Smooth muscle cell (in vitro differentiated cells): ENCODE measurements around the gene SMARCE1. TPM values are rescaled to one million over a fixed set of nuclear protein-coding genes. Genes with fewer than 3 reads are reported as not detected.

Experiments used
- DNase-seq: peaks from one replicate; lab custom pipeline; 2025; ENCODE audit not compliant: unreplicated experiment; lab: John Stamatoyannopoulos, UW
- H2AFZ ChIP-seq: fragments of 200-600 bp; sonication (generic); 2 replicates; pipeline ENCODE4 v1.6.0; 2016; ENCODE audit warnings: antibody characterized with exemption, low read depth, mild to moderate bottlenecking
- H3F3A ChIP-seq: fragments of 200-600 bp; sonication (generic); 2 replicates; pipeline ENCODE4 v1.6.0; 2017; ENCODE audit warnings: antibody characterized with exemption, low read depth
- H3K27ac ChIP-seq: fragments of 200-600 bp; sonication (generic); 2 replicates; pipeline ENCODE4 v1.5.1; 2016; ENCODE audit warnings: low read depth, mild to moderate bottlenecking
- H3K27me3 ChIP-seq: fragments of 200-600 bp; sonication (generic); 2 replicates; pipeline ENCODE4 v1.6.1; 2016; ENCODE audit warnings: low read depth, mild to moderate bottlenecking
- H3K36me3 ChIP-seq: fragments of 200-600 bp; sonication (generic); 2 replicates; pipeline ENCODE4 v1.5.1; 2016; ENCODE audit warnings: low read depth
- H3K4me1 ChIP-seq: fragments of 200-600 bp; sonication (generic); 2 replicates; pipeline ENCODE4 v1.5.1; 2016; ENCODE audit warnings: low read depth
- H3K4me2 ChIP-seq: fragments of 200-600 bp; sonication (generic); 2 replicates; pipeline ENCODE4 v1.6.0; 2016; ENCODE audit warnings: mild to moderate bottlenecking
- H3K4me3 ChIP-seq: fragments of 200-600 bp; sonication (generic); 2 replicates; pipeline ENCODE4 v1.5.1; 2016; ENCODE audit warnings: mild to moderate bottlenecking
- H3K79me2 ChIP-seq: fragments of 200-600 bp; sonication (generic); 2 replicates; pipeline ENCODE4 v1.6.0; 2016; ENCODE audit warnings: low read depth, mild to moderate bottlenecking
- H3K9ac ChIP-seq: fragments of 200-600 bp; sonication (generic); 2 replicates; pipeline ENCODE4 v1.6.0; 2016; ENCODE audit warnings: low read depth
- H3K9me3 ChIP-seq: fragments of 200-600 bp; sonication (generic); replicated peaks from 2 replicates; pipeline ENCODE4 v1.5.1; 2016; ENCODE audit warnings: low read depth
- H4K20me1 ChIP-seq: fragments of 200-600 bp; sonication (generic); 2 replicates; pipeline ENCODE4 v1.6.0; 2016; ENCODE audit warnings: low read depth
- WGBS: methylation state at CpG from one replicate; pipeline ENCODE4 v1.1.7; 2016; ENCODE audit warnings: low lambda C conversion rate; 5-methylcytosine and 5-hydroxymethylcytosine counted together
- polyA plus RNA-seq: library from polyadenylated mRNA; unstranded; fragments of >200 nt; fragmentation: Nextera tagmentation; extraction: Ambion mirVana; gene quantifications from 2 replicates; pipeline ENCODE4 v1.2.1, GENCODE V29; 2016
- total RNA-seq: library from RNA; depleted of rRNA; stranded (reverse); fragments of >200 nt; gene quantifications from 2 replicates; pipeline ENCODE4 v1.2.3, GENCODE V29; 2014
- TF ChIP-seq, protein P1 (sequence below): fragments of 200-600 bp; sonication (generic); IDR thresholded peaks from 2 replicates; pipeline ENCODE4 v1.5.1; 2017; ENCODE audit warnings: borderline replicate concordance, mild to moderate bottlenecking, antibody characterized with exemption; ENCODE audit not compliant: insufficient read depth, poor library complexity, severe bottlenecking

Gene SMARCE1
- total and polyA plus RNA-seq, 2 experiments from 2014 or later, result 87.5 to 115 TPM

DNA sequence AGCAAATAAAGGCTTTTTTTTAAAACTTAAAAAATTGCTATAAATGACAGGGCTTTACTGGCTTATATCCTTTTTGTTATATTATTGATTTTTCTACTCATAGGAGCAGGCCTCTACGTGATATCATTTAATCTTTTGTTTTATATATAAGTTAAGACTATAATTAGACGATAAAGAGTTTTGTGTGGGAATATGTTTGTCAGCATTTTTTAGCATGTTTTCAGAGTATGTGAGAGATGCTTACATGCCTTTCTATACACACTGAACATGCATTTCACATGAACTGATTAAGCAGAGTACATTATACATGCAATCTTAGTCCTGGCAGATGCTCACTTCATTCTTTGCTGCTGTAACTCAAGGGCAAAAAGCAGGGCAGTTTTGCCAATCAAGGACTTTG lies 25.0 kb upstream of the SMARCE1 start:
- no peak overlapping the region for H3K4me2 ChIP-seq
- H3K27ac ChIP-seq, result no peak overlapping the region
- no peaks in the 10 kb centered on the region for H3K79me2 ChIP-seq
- no peaks in the 10 kb centered on the region for H3F3A ChIP-seq
- H3K9me3 ChIP-seq, result no peaks in the 10 kb centered on the region
- TF ChIP-seq, protein P1, sequence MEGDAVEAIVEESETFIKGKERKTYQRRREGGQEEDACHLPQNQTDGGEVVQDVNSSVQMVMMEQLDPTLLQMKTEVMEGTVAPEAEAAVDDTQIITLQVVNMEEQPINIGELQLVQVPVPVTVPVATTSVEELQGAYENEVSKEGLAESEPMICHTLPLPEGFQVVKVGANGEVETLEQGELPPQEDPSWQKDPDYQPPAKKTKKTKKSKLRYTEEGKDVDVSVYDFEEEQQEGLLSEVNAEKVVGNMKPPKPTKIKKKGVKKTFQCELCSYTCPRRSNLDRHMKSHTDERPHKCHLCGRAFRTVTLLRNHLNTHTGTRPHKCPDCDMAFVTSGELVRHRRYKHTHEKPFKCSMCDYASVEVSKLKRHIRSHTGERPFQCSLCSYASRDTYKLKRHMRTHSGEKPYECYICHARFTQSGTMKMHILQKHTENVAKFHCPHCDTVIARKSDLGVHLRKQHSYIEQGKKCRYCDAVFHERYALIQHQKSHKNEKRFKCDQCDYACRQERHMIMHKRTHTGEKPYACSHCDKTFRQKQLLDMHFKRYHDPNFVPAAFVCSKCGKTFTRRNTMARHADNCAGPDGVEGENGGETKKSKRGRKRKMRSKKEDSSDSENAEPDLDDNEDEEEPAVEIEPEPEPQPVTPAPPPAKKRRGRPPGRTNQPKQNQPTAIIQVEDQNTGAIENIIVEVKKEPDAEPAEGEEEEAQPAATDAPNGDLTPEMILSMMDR, result no peak
- no peak overlapping the region for H2AFZ ChIP-seq
- H3K36me3 ChIP-seq, result no peaks in the 10 kb centered on the region
- no peak overlapping the region for H3K4me3 ChIP-seq
- no peak overlapping the region for H3K9ac ChIP-seq
- DNase-seq, result no peak
- H3K4me1 ChIP-seq, result no peaks in the 10 kb centered on the region
- H3K27me3 ChIP-seq, result peaks cover 34% of the 10 kb centered on the region
- H4K20me1 ChIP-seq, result no peaks in the 10 kb centered on the region
- WGBS, result 87% methylated on average over 2 of the region's 2 CpGs

DNA sequence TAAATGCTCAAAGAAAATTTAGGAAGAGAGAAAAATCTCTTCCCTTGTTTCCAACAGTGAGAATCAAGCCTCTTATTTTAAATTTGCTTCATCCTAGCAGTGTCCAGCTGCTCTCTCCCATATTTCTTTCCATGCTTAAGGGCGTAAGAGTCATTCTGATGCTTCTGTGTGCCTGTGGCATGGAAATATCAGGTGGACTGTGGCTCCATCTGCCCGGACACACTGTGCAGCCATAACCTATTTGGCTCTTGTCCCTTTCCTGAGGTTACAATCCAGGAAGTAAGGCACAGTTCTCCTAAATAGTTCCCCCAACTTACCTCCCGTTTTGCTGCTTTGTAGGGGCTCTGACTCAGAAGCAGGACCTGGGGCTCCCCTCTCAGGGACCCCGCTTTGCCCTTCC lies 23.7 kb upstream of the SMARCE1 start:
- WGBS, result 82% methylated on average over 4 of the region's 4 CpGs
- Histone ChIP-seq H3K27me3 (peaks cover 20% of the 10 kb centered on the region), H3K4me2 (no peak overlapping the region), H3K9me3 (no peaks in the 10 kb centered on the region), H3K36me3 (no peaks in the 10 kb centered on the region), H3K4me1 (no peaks in the 10 kb centered on the region), H3K4me3 (no peak overlapping the region), H2AFZ (no peak overlapping the region), H3K9ac (no peak overlapping the region), H3K27ac (no peak overlapping the region), H3K79me2 (no peaks in the 10 kb centered on the region), H4K20me1 (no peaks in the 10 kb centered on the region), H3F3A (no peaks in the 10 kb centered on the region)
- TF ChIP-seq, protein P1, result no peak
- DNase-seq, result no peak

DNA sequence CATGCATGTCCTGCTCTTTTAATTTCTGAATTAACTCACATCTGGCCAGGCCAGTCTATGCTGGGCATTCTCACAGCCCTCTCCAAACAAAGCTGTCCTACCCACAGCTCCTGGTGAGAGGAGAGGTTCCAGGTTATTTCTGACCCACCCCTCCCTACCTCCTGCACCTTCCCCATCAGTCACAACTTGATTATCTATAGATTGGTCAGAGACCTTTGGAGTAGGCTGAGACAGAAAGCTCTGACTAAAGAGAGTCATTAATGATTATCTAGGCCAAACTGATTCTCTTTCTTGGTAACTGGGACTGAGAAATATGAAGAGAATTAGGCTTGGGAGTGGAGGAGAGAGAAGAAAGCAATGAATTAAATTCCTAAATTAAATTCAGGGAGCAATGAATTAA lies 18.7 kb upstream of the SMARCE1 start:
- Histone ChIP-seq H3K4me1 (no peaks in the 10 kb centered on the region), H2AFZ (no peak overlapping the region), H3K4me2 (no peak overlapping the region), H3K27me3 (peaks cover 8% of the 10 kb centered on the region), H3K27ac (no peak overlapping the region), H3K9ac (no peak overlapping the region), H3K79me2 (no peaks in the 10 kb centered on the region), H4K20me1 (no peaks in the 10 kb centered on the region), H3K9me3 (no peaks in the 10 kb centered on the region), H3K36me3 (no peaks in the 10 kb centered on the region), H3F3A (no peaks in the 10 kb centered on the region), H3K4me3 (no peak overlapping the region)
- DNase-seq, result no peak
- TF ChIP-seq, protein P1, result no peak

DNA sequence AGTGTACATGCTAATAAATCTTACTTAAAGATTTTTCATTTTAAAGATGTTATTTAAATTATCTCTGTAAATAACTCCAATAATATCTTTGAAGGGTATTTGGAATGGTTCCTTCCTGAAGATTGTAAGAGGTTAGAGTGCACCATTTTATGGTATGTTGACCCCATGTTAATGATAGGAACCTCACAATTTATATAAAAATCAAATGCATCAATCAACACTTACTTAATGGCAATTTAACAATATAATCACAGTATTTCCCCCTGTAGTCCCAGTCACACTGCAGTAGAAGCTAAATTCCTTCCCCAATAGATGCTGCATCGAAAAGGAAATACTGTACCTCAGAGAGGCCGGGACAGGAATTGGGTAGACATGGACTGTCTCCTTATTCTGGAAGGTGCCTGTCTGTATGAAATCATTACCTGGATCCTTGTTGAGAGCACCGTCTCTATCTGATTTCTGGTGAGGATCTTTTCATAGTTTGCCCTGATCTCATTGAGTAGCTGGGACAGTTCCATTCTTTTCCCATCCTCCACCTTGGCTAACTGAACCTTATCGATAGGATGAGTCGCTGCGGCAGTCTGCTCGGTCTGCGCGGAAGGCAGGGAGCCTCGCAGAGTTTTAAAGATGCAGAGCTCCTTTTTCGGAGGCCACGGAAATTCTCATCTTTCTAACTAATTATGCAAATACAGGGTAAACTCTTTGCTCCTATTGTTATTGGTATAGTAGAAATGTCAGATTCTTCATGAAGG lies 17.1 kb upstream of the SMARCE1 start, which contains the start of gene KRT222:
KRT222 (minus strand) TSS at position 596 of the 752 bp plus-strand sequence; CDS start at position 518, 78 bp downstream.
- H3K36me3 ChIP-seq, result no peaks in the 10 kb centered on the region
- peak within 1 kb of the TSS; percentile 47 for H3K4me3 ChIP-seq
- no peak within 1 kb of the TSS for H3K9ac ChIP-seq
- no peaks in the 10 kb centered on the region for H3K79me2 ChIP-seq
- H4K20me1 ChIP-seq, result no peaks in the 10 kb centered on the region
- no peaks in the 10 kb centered on the region for H3K4me1 ChIP-seq
- TF ChIP-seq, protein P1, result no peak
- H3F3A ChIP-seq, result no peaks in the 10 kb centered on the region
- H3K27me3 ChIP-seq, result no peaks in the 10 kb centered on the region
- DNase-seq, result no peak
- H3K4me2 ChIP-seq, result peak within 1 kb of the TSS; percentile 90
- H3K9me3 ChIP-seq, result no peaks in the 10 kb centered on the region
- H3K27ac ChIP-seq, result no peak within 1 kb of the TSS
- 16% methylated on average over 12 of the region's 12 CpGs for WGBS
- H2AFZ ChIP-seq, result peak within 1 kb of the TSS; percentile 98
